ENCODE measurements around the gene ELF3.

The ELF3 gene

DNA sequence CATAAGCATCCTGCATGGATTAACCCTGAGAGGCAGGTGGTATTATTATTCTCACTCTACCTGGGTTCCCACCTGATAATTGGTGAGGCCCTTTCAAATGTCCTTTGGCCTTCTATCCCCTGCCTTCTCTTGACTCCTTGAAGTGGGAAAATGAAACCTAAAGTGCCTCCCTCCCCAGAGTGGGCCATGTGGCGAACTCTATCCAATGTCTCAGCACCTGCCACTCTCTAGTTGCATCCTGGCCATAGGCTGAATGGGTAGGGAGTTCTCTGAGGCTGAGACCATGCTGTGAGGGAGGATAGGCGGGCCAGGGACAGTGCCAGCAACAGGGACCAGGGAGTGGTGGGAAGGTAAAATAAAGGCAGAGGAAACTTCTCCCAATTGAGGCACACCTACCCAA lies 35.3 kb downstream of the ELF3 start:
- Histone ChIP-seq H3K4me3 (ENCODE audit: low read depth, low read length, poor library complexity, severe bottlenecking) (no peak overlapping the region), H3K4me2 (ENCODE audit: low read length) (no peak overlapping the region)

GRCh38 chr1:202046227-202046626 lies 35.8 kb downstream of the ELF3 start:
- H3K79me2 ChIP-seq (ENCODE audit: insufficient read depth, low read length): no peaks in the 10 kb centered on the region
- no peak overlapping the region for H2AFZ ChIP-seq (ENCODE audit: low read length)
- no peak overlapping the region for H3K27ac ChIP-seq (ENCODE audit: low read depth, low read length, poor library complexity, severe bottlenecking)
- no peaks in the 10 kb centered on the region for H3F3A ChIP-seq (ENCODE audit: insufficient read depth, low read length)
- no peak overlapping the region for H3K9ac ChIP-seq (ENCODE audit: low read length)
- no peaks in the 10 kb centered on the region for H3K9me3 ChIP-seq (ENCODE audit: low read length)
- no peaks in the 10 kb centered on the region for H3K27me3 ChIP-seq (ENCODE audit: insufficient read depth, low read length)
- no peak for TF ChIP-seq EZH2 (IDR thresholded peaks at IDR 0.05; ENCODE audit: borderline replicate concordance, low read length)
- no peak for TF ChIP-seq CTCF (IDR thresholded peaks at IDR 0.05; ENCODE audit: low read length)
- no peaks in the 10 kb centered on the region for H3K4me1 ChIP-seq (ENCODE audit: insufficient read depth, low read length, severe bottlenecking)
- no peak overlapping the region for H3K4me2 ChIP-seq (ENCODE audit: low read length)
- no peaks in the 10 kb centered on the region for H3K36me3 ChIP-seq (ENCODE audit: insufficient read depth, low read length)
- no peaks in the 10 kb centered on the region for H4K20me1 ChIP-seq (ENCODE audit: insufficient read depth, low read length)
- no peaks in the 10 kb centered on the region for H3K9me2 ChIP-seq (ENCODE audit: low read depth, low read length)
- H3K4me3 ChIP-seq (ENCODE audit: low read depth, low read length, poor library complexity, severe bottlenecking): no peak overlapping the region

More for the DNA sequence above, 35.3 kb downstream of the ELF3 start:
- no peaks in the 10 kb centered on the region for H3F3A ChIP-seq (ENCODE audit: insufficient read depth, low read length)
- H3K9me2 ChIP-seq (ENCODE audit: low read depth, low read length): no peaks in the 10 kb centered on the region
- TF ChIP-seq CTCF (IDR thresholded peaks at IDR 0.05; ENCODE audit: low read length): no peak
- TF ChIP-seq EZH2 (IDR thresholded peaks at IDR 0.05; ENCODE audit: borderline replicate concordance, low read length): no peak
- H3K9ac ChIP-seq (ENCODE audit: low read length): no peak overlapping the region
- no peaks in the 10 kb centered on the region for H3K36me3 ChIP-seq (ENCODE audit: insufficient read depth, low read length)
- H4K20me1 ChIP-seq (ENCODE audit: insufficient read depth, low read length): no peaks in the 10 kb centered on the region
- no peak overlapping the region for H3K27ac ChIP-seq (ENCODE audit: low read depth, low read length, poor library complexity, severe bottlenecking)
- no peaks in the 10 kb centered on the region for H3K79me2 ChIP-seq (ENCODE audit: insufficient read depth, low read length)
- no peaks in the 10 kb centered on the region for H3K4me1 ChIP-seq (ENCODE audit: insufficient read depth, low read length, severe bottlenecking)
- no peak overlapping the region for H2AFZ ChIP-seq (ENCODE audit: low read length)
- H3K27me3 ChIP-seq (ENCODE audit: insufficient read depth, low read length): no peaks in the 10 kb centered on the region
- no peaks in the 10 kb centered on the region for H3K9me3 ChIP-seq (ENCODE audit: low read length)

- H3K9me3 ChIP-seq (ENCODE audit: low read length): no peaks in the 10 kb centered on the region
- no peak overlapping the region for H3K4me2 ChIP-seq (ENCODE audit: low read length)
- no peak for TF ChIP-seq EZH2 (IDR thresholded peaks at IDR 0.05; ENCODE audit: borderline replicate concordance, low read length)
- no peak for TF ChIP-seq CTCF (IDR thresholded peaks at IDR 0.05; ENCODE audit: low read length)
- no peaks in the 10 kb centered on the region for H3K9me2 ChIP-seq (ENCODE audit: low read depth, low read length)
- no peak overlapping the region for H3K4me3 ChIP-seq (ENCODE audit: low read depth, low read length, poor library complexity, severe bottlenecking)
- no peaks in the 10 kb centered on the region for H3K36me3 ChIP-seq (ENCODE audit: insufficient read depth, low read length)
- no peaks in the 10 kb centered on the region for H4K20me1 ChIP-seq (ENCODE audit: insufficient read depth, low read length)
- no peaks in the 10 kb centered on the region for H3K27me3 ChIP-seq (ENCODE audit: insufficient read depth, low read length)
- H3F3A ChIP-seq (ENCODE audit: insufficient read depth, low read length): no peaks in the 10 kb centered on the region
- H3K27ac ChIP-seq (ENCODE audit: low read depth, low read length, poor library complexity, severe bottlenecking): no peak overlapping the region
- no peaks in the 10 kb centered on the region for H3K79me2 ChIP-seq (ENCODE audit: insufficient read depth, low read length)
- no peak overlapping the region for H3K9ac ChIP-seq (ENCODE audit: low read length)
- H2AFZ ChIP-seq (ENCODE audit: low read length): no peak overlapping the region
- no peaks in the 10 kb centered on the region for H3K4me1 ChIP-seq (ENCODE audit: insufficient read depth, low read length, severe bottlenecking)
Measured at GRCh38 chr1:202046748-202047708, 36.6 kb downstream of the ELF3 start.
